ENCODE measurements around the gene METTL2B.

METTL2B gene, protein sequence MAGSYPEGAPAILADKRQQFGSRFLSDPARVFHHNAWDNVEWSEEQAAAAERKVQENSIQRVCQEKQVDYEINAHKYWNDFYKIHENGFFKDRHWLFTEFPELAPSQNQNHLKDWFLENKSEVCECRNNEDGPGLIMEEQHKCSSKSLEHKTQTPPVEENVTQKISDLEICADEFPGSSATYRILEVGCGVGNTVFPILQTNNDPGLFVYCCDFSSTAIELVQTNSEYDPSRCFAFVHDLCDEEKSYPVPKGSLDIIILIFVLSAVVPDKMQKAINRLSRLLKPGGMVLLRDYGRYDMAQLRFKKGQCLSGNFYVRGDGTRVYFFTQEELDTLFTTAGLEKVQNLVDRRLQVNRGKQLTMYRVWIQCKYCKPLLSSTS

DNA sequence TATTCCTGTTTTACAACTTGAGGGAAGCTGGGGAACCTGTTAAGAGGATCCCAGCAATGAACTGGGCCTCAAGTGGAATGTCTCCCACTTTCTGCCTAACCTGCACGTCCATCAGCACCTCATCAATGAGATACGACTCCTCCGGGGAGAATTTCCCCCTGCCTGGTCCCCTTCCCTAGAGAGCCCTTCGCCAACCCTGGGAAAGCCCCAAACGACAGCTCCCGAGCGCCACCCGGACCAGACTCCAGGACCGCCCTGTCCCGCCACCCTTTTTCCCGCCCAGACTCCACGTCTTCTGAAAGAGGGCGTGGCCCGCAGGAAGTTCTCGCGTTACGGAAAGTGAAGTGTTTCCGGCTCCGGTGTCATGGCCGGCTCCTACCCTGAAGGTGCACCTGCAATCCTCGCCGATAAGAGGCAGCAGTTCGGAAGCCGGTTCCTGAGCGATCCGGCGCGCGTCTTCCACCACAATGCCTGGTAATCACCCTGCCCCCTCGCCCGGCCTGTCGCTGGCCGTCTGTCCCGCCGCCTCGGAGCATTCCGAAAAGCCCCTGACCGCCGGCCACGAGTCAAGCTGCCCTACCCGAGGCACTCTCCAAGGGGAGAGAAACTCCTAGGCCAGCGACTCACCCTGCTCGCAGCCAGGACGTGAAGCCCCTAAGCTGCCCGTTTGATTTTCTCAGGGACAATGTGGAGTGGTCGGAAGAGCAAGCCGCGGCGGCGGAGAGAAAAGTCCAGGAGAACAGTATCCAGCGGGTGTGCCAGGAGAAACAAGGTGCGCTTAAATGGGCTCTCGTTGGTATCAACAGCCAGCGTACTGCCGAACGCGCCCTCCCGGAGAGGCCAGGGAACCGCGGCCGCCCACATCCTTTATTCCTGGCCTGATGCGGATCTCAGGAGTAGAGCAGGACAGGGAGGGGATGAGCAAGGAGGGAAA is at the start of gene METTL2B:
Gene METTL2B, plus strand, starts transcription at position 347 of the 934 bp plus-strand sequence. Its CDS starts 18 bp downstream, at position 365.
- TF ChIP-seq, protein P1, sequence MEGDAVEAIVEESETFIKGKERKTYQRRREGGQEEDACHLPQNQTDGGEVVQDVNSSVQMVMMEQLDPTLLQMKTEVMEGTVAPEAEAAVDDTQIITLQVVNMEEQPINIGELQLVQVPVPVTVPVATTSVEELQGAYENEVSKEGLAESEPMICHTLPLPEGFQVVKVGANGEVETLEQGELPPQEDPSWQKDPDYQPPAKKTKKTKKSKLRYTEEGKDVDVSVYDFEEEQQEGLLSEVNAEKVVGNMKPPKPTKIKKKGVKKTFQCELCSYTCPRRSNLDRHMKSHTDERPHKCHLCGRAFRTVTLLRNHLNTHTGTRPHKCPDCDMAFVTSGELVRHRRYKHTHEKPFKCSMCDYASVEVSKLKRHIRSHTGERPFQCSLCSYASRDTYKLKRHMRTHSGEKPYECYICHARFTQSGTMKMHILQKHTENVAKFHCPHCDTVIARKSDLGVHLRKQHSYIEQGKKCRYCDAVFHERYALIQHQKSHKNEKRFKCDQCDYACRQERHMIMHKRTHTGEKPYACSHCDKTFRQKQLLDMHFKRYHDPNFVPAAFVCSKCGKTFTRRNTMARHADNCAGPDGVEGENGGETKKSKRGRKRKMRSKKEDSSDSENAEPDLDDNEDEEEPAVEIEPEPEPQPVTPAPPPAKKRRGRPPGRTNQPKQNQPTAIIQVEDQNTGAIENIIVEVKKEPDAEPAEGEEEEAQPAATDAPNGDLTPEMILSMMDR (IDR thresholded peaks at IDR 0.05; ENCODE audit: borderline replicate concordance, insufficient read depth, low read depth, low read length) = peak; percentile 45; the same call in 1 of the 2 replicates
- peak within 1 kb of the TSS; percentile 75 for H3K4me3 ChIP-seq (ENCODE audit: low read depth, low read length)

DNA sequence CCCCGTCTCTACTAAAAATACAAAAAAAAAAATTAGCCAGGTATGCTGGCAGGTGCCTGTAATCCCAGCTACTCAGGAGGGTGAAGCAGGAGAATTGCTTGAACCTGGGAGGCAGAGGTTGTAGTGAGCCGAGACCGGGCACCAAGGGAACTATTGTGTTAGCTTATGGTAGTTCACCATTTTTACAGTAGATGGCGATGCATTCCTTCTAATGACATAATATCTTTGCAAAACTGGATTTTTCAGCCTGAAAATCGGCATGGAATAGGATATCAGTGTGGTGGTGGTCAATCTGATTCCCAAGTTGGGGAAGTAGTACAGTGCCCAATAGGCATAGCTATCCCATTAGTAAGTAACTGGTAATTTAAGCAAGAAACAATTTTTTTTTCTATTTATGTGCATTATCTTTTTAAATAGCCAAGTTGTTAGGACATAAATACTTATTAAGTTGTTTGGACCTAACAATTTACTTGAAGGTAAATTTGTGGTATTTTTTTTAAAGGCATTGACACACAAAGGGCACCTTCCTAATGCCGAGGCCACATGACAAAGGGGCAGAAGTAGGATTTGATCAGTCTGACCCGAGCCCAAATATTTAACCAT is 49.2 kb upstream of the METTL2B start:
- H3K4me3 ChIP-seq (ENCODE audit: low read depth, low read length) = no peak overlapping the region
- TF ChIP-seq, protein P1 (IDR thresholded peaks at IDR 0.05; ENCODE audit: borderline replicate concordance, insufficient read depth, low read depth, low read length) = peak; percentile 53

DNA sequence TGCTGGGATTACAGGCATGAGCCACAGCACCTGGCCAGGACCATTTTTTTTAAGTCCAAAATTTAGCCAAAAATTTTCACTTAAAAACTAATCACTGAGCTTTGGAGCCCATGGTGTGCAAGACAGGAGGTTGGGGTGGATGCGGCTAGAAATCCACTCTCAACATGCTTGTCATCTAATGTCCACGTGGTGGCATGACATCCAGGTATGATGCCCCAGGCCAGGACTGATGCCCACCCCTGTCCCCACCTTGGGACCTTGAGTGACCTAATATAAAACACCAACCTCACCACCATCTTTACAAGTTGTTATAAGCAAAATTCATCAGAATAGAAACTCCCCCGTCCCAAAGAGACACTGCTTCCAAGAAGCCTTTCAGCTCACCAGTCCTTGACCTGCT is 46.3 kb upstream of the METTL2B start:
- TF ChIP-seq, protein P1 (IDR thresholded peaks at IDR 0.05; ENCODE audit: borderline replicate concordance, insufficient read depth, low read depth, low read length) = no peak
- H3K4me3 ChIP-seq (ENCODE audit: low read depth, low read length) = no peak overlapping the region

DNA sequence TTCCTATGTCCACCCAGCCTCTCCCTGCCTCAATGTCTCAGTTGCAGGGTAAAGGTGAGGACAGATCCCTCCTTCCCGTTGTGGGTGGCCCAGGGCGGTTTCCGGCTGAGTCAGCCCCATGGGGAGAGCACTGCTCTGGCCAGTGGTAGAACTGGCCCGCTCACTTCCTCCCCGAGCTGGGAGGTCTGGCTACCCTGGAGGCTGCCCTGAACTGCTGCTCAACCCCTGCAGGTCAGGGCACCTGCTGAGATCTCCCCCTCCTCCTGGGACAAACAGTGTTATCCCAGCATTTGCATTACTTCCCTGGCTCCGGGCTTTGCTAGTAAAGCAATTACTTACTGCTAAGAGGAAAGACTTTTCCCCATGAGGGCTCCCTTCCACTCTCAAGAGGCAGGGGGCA is 45.3 kb upstream of the METTL2B start:
- no peak overlapping the region for H3K4me3 ChIP-seq (ENCODE audit: low read depth, low read length)
- TF ChIP-seq, protein P1 (IDR thresholded peaks at IDR 0.05; ENCODE audit: borderline replicate concordance, insufficient read depth, low read depth, low read length) = no peak

DNA sequence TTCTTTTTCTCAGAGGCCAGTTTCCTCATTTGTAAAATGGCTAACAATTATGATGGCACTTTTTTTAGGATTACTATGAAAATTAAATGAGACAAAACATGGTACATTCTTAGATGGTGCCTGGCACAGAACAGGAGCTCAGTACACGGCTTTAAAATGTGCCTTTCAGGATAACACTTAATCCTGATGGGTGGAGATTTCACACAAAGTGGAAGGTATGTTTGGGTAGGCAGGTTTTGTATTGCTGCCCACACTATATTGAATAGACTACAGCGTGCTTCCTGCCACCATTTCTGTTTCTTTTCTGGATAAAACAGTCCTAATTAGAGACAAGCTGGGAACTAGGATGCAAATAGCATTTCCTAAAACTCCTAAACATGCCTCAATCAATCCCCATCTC is 44.8 kb upstream of the METTL2B start:
- TF ChIP-seq, protein P1 (IDR thresholded peaks at IDR 0.05; ENCODE audit: borderline replicate concordance, insufficient read depth, low read depth, low read length) = no peak
- no peak overlapping the region for H3K4me3 ChIP-seq (ENCODE audit: low read depth, low read length)

DNA sequence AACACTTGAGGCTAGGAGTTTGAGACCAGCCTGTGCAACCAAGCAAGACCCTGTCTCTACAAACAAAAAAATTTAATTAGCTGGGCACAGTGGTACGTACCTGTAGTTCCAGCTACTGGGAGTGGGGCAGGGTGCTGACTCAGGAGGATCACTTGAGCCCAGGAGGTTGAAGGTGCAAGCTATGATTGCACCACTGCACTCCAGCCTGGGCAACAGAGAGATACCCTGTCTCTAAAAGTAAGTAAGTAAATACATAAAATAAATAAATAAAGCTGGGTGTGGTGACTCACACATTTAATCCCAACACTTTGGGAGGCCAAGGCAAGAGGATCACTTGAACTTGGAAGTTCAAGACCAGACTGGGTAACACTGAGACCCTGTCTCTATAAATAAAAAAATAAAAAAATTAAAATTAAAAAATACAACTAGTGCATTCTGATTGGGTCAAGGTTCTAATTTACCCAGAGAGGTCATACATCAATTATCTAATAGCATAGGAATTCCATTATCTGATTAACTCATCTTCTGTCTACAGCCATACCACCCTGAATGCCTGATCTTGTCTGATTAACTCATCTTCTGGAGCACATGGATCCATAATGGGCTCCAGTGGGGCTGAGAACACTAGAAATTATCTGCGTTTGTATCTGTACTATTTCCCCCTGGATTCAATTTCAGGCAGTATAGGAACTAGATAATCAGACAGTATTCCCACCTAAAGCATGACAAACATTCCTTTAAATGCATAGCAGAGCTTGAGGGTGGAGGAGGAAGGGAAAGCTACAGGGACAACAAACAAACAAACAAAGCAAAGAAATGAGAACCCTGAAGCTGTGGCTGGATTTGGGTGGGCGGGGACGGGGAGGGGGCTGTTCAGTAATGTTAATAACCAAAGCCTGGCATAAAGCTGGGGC is 41.9 kb upstream of the METTL2B start:
- TF ChIP-seq, protein P1 (IDR thresholded peaks at IDR 0.05; ENCODE audit: borderline replicate concordance, insufficient read depth, low read depth, low read length) = no peak
- no peak overlapping the region for H3K4me3 ChIP-seq (ENCODE audit: low read depth, low read length)
